ENCODE measurements around the gene BPNT1. TPM values are rescaled to one million over a fixed set of nuclear protein-coding genes. Genes with fewer than 3 reads are reported as not detected.
A peak's percentile ranks its signal among the peaks of the same experiment; 100 is the strongest.

The BPNT1 gene
- total RNA-seq, 1 experiment from 2014 or later, result 25.2 TPM

GRCh38 chr1:220094016-220094911, 4.7 kb upstream of the BPNT1 start, which contains the start of gene IARS2:
Gene IARS2 (plus strand): TSS chr1:220094132. CDS start chr1:220094217, 85 bp downstream.
- H3K27me3 ChIP-seq (ENCODE audit: insufficient read depth, low read length), result no peaks in the 10 kb centered on the region
- RAD21 ChIA-PET (ENCODE audit: low non-redundant PET in 1 of 2, low total read pairs in 2 of 2, uncharacterized antibody in 2 of 2, unreplicated experiment in 2 of 2), result interaction anchor here (0.6 to 0.7 kb wide), 2 partner anchors 28 to 135 kb away, joined by 3 to 4 read pairs; no protein-coding TSS in a partner anchor
- peak; percentile 70 for DNase-seq (ENCODE audit: low read depth, low spot score)
- peak within 1 kb of the TSS; percentile 78 for H2AFZ ChIP-seq (ENCODE audit: low read depth, low read length, poor library complexity, severe bottlenecking)
- no peaks in the 10 kb centered on the region for H3K9me3 ChIP-seq (ENCODE audit: control insufficient read depth in 1 of 2, insufficient read depth in 1 of 2, low read depth in 1 of 2, low read length in 2 of 2)
- no peaks in the 10 kb centered on the region for H3K9me2 ChIP-seq (ENCODE audit: insufficient read depth)
- ATAC-seq, result peak; percentile 76
- peak within 1 kb of the TSS; percentile 81 for H3K9ac ChIP-seq (ENCODE audit: low read length)
- peak within 1 kb of the TSS; percentile 90 for H3K27ac ChIP-seq (ENCODE audit: low read depth, low read length)
- H3K4me2 ChIP-seq (ENCODE audit: low read length), result peak within 1 kb of the TSS; percentile 68
- CTCF ChIA-PET, result interaction anchor here (1.2 kb wide), 1 partner anchor 11 kb away, joined by 3 read pairs; no protein-coding TSS in a partner anchor
- POLR2A ChIA-PET, result interaction anchor here (0.6 to 1.2 kb wide), 3 partner anchors 10 to 163 kb away, joined by 3 to 4 read pairs (median 4); no protein-coding TSS in a partner anchor
- intact Hi-C loops (cut with micrococcal nuclease), result loop anchor here (2.0 kb wide), 1 partner anchor 47 kb away; the partner anchor contains the start of gene EPRS1
- H4K20me1 ChIP-seq (ENCODE audit: insufficient read depth), result no peaks in the 10 kb centered on the region
- BruUV-seq (replicated peaks), result no TSS peak
- H3K79me2 ChIP-seq (ENCODE audit: insufficient read depth, low read length), result peaks cover 30% of the 10 kb centered on the region
- peak within 1 kb of the TSS; percentile 71 to 83 for H3K4me3 ChIP-seq (replicated peaks in 1 of 2; ENCODE audit: low read depth in 1 of 2, low read length in 2 of 2)
- H3K4me1 ChIP-seq (ENCODE audit: control insufficient read depth in 1 of 2, insufficient read depth in 2 of 2, low read length in 2 of 2), result peaks cover 9 to 19% of the 10 kb centered on the region in 2 experiments; a peak in 3 of 4 replicates
- peaks cover 11 to 14% of the 10 kb centered on the region in 2 experiments; a peak in 3 of 4 replicates for H3K36me3 ChIP-seq (ENCODE audit: control insufficient read depth in 1 of 2, insufficient read depth in 2 of 2, low read length in 2 of 2)
- TF ChIP-seq CEBPB (IDR thresholded peaks at IDR 0.05; ENCODE audit: low read depth), result no peak
- no peak for TF ChIP-seq ZBTB33 (IDR thresholded peaks at IDR 0.05; ENCODE audit: extremely low read depth, insufficient replicate concordance, low read length)
- no peak for TF ChIP-seq EZH2 (IDR thresholded peaks at IDR 0.05)
- TF ChIP-seq JUND (IDR thresholded peaks at IDR 0.05), result 0 out of 2 replicates have a peak, but pooled peaks have one; percentile 23
- TF ChIP-seq ZFX (IDR thresholded peaks at IDR 0.05), result peak; percentile 91
- TF ChIP-seq YY1 (IDR thresholded peaks at IDR 0.05; ENCODE audit: extremely low read depth, insufficient replicate concordance, low read depth, low read length), result peak; percentile 52
- TF ChIP-seq ELF1 (IDR thresholded peaks at IDR 0.05; ENCODE audit: borderline replicate concordance, low read depth), result no peak
- TF ChIP-seq POLR2A (IDR thresholded peaks at IDR 0.05; ENCODE audit: borderline replicate concordance, extremely low read depth, insufficient read depth, insufficient read length), result peak; percentile 69
- TF ChIP-seq POLR2AphosphoS5 (IDR thresholded peaks at IDR 0.05; ENCODE audit: low read depth, low read length), result peak; percentile 84
- no peak for TF ChIP-seq ZNF274 (IDR thresholded peaks at IDR 0.05; ENCODE audit: low read depth, low read length)
- no peak for TF ChIP-seq TCF7L2 (IDR thresholded peaks at IDR 0.05; ENCODE audit: borderline replicate concordance, extremely low read depth, insufficient read depth, insufficient read length)
- peak; percentile 49 for TF ChIP-seq EGR1 (IDR thresholded peaks at IDR 0.05; ENCODE audit: low read depth)
- TF ChIP-seq SIN3A (IDR thresholded peaks at IDR 0.05; ENCODE audit: low read depth), result peak; percentile 58; the same call in 1 of the 2 replicates
- no peak for TF ChIP-seq ATF3 (IDR thresholded peaks at IDR 0.05)
- TF ChIP-seq CBX3 (IDR thresholded peaks at IDR 0.05; ENCODE audit: low read depth), result no peak
- no peak for TF ChIP-seq FOSL1 (IDR thresholded peaks at IDR 0.05; ENCODE audit: low read depth)
- TF ChIP-seq EZH2phosphoT487 (IDR thresholded peaks at IDR 0.05; ENCODE audit: borderline replicate concordance), result no peak
- TF ChIP-seq, protein P1, sequence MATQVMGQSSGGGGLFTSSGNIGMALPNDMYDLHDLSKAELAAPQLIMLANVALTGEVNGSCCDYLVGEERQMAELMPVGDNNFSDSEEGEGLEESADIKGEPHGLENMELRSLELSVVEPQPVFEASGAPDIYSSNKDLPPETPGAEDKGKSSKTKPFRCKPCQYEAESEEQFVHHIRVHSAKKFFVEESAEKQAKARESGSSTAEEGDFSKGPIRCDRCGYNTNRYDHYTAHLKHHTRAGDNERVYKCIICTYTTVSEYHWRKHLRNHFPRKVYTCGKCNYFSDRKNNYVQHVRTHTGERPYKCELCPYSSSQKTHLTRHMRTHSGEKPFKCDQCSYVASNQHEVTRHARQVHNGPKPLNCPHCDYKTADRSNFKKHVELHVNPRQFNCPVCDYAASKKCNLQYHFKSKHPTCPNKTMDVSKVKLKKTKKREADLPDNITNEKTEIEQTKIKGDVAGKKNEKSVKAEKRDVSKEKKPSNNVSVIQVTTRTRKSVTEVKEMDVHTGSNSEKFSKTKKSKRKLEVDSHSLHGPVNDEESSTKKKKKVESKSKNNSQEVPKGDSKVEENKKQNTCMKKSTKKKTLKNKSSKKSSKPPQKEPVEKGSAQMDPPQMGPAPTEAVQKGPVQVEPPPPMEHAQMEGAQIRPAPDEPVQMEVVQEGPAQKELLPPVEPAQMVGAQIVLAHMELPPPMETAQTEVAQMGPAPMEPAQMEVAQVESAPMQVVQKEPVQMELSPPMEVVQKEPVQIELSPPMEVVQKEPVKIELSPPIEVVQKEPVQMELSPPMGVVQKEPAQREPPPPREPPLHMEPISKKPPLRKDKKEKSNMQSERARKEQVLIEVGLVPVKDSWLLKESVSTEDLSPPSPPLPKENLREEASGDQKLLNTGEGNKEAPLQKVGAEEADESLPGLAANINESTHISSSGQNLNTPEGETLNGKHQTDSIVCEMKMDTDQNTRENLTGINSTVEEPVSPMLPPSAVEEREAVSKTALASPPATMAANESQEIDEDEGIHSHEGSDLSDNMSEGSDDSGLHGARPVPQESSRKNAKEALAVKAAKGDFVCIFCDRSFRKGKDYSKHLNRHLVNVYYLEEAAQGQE (IDR thresholded peaks at IDR 0.05; ENCODE audit: low read depth), result no peak
